HepG2 (cell line): ENCODE results near the gene CTDSP2. TPM values are rescaled to one million over a fixed set of nuclear protein-coding genes. Genes with fewer than 3 reads are reported as not detected.

Experiments
- AGO1 ChIP-seq: fragments of 200-400 bp; formaldehyde crosslinking; IDR thresholded peaks from 2 replicates; pipeline ENCODE4 v1.6.1; 2017; ENCODE audit warnings: mild to moderate bottlenecking, low read depth, low read length, moderate library complexity; ENCODE audit not compliant: poor library complexity, severe bottlenecking
- AGO2 ChIP-seq: fragments of 200-400 bp; formaldehyde crosslinking; optimal IDR thresholded peaks from 2 replicates; pipeline ENCODE3; 2017; ENCODE audit warnings: mild to moderate bottlenecking, low read depth, low read length, moderate library complexity
- BHLHE40 ChIP-seq: IDR thresholded peaks from 2 replicates; pipeline ENCODE4 v1.6.1; 2011; ENCODE audit warnings: low read length, improper control_type of control experiment
- FOXK1 ChIP-seq: sonication (generic); formaldehyde crosslinking; IDR thresholded peaks from 2 replicates; pipeline ENCODE4 v1.4.0; 2020; ENCODE audit warnings: low read depth, missing genetic modification reagents, borderline replicate concordance
- HOXA3 ChIP-seq: sonication (generic); formaldehyde crosslinking; IDR thresholded peaks from 2 replicates; pipeline ENCODE4 v1.5.0; 2020; ENCODE audit warnings: missing genetic modification reagents
- PAX8 ChIP-seq: sonication (generic); formaldehyde crosslinking; IDR thresholded peaks from 2 replicates; pipeline ENCODE4 v1.8.0; 2022; ENCODE audit warnings: mild to moderate bottlenecking, missing genetic modification reagents, borderline replicate concordance
- PCBP2 ChIP-seq: fragments of 200-400 bp; formaldehyde crosslinking; optimal IDR thresholded peaks from 2 replicates; pipeline ENCODE3; 2018; ENCODE audit warnings: low read length, low read depth; ENCODE audit not compliant: poor library complexity, severe bottlenecking
- RXRA ChIP-seq: sonication (generic); formaldehyde crosslinking; IDR thresholded peaks from 2 replicates; pipeline ENCODE4 v1.5.1; 2020; ENCODE audit warnings: missing genetic modification reagents
- SIN3A ChIP-seq: IDR thresholded peaks from 2 replicates; pipeline ENCODE4 v1.6.1; 2011; ENCODE audit warnings: low read depth, mild to moderate bottlenecking, control low read depth, low read length, borderline replicate concordance
- THYN1 ChIP-seq: sonication (generic); formaldehyde crosslinking; IDR thresholded peaks from 2 replicates; pipeline ENCODE4 v1.8.1; 2023; ENCODE audit warnings: low read depth, mild to moderate bottlenecking, moderate library complexity, missing genetic modification reagents, borderline replicate concordance
- WIZ ChIP-seq: sonication (generic); formaldehyde crosslinking; IDR thresholded peaks from 2 replicates; pipeline ENCODE4 v1.5.1; 2020; ENCODE audit warnings: mild to moderate bottlenecking, missing genetic modification reagents
- ZFP41 ChIP-seq: sonication (generic); formaldehyde crosslinking; IDR thresholded peaks from 2 replicates; pipeline ENCODE4 v1.4.0; 2020; ENCODE audit warnings: mild to moderate bottlenecking, missing genetic modification reagents, borderline replicate concordance
- ZFX ChIP-seq: sonication (generic); formaldehyde crosslinking; IDR thresholded peaks from 2 replicates; pipeline ENCODE4 v1.4.0; 2020; ENCODE audit warnings: mild to moderate bottlenecking, low read depth, missing genetic modification reagents, moderate library complexity
- ZKSCAN1 ChIP-seq: fragments of 150-350 bp; IDR thresholded peaks from 2 replicates; pipeline ENCODE4 v1.6.1; 2014; ENCODE audit warnings: low read length
- ZMYM3 ChIP-seq: sonication (generic); formaldehyde crosslinking; IDR thresholded peaks from 2 replicates; pipeline ENCODE4 v1.5.1; 2020; ENCODE audit warnings: mild to moderate bottlenecking, missing genetic modification reagents
- ZNF256 ChIP-seq: sonication (generic); formaldehyde crosslinking; conservative IDR thresholded peaks from 2 replicates; pipeline ENCODE4 v1.4.0; 2020; ENCODE audit warnings: missing genetic modification reagents
- ZNF709 ChIP-seq: sonication (generic); formaldehyde crosslinking; IDR thresholded peaks from 2 replicates; pipeline ENCODE4 v1.5.0; 2020; ENCODE audit warnings: mild to moderate bottlenecking, missing genetic modification reagents
- ZNF768 ChIP-seq: sonication (generic); formaldehyde crosslinking; IDR thresholded peaks from 2 replicates; pipeline ENCODE4 v1.4.0; 2020; ENCODE audit warnings: missing genetic modification reagents
- polyA plus RNA-seq, 8 experiments: library from polyadenylated mRNA; depleted of rRNA in 3 of 8; stranded (reverse) in 7 of 8; unstranded in 1 of 8; fragments of >200 nt; fragmentation: Illumina TruSeq in 4 of 8; extraction: Trizol in 4 of 8; gene quantifications; 2 replicates each; pipeline versions ENCODE4 v1.2.1 to v1.2.3, GENCODE V29; 2011 to 2016; ENCODE audit warnings: low read depth in 4 of 8, missing spikeins in 1 of 8, mixed read lengths in 1 of 8; ENCODE audit not compliant: insufficient read depth in 1 of 8
- total RNA-seq, 5 experiments: library from RNA; depleted of rRNA; stranded (reverse); fragments of >200 nt; fragmentation: Illumina TruSeq; extraction: Trizol; gene quantifications; 2 replicates each; pipeline ENCODE4 v1.2.3, GENCODE V29; 2016; ENCODE audit warnings: low read depth in 1 of 5
- TF ChIP-seq, protein P1 (sequence below): sonication (generic); formaldehyde crosslinking; IDR thresholded peaks from 2 replicates; pipeline ENCODE4 v1.4.0; 2020; ENCODE audit warnings: missing genetic modification reagents, borderline replicate concordance
- TF ChIP-seq, protein P2 (sequence below): sonication (generic); formaldehyde crosslinking; IDR thresholded peaks from 2 replicates; pipeline ENCODE4 v1.4.0; 2020; ENCODE audit warnings: missing genetic modification reagents
- TF ChIP-seq, protein P3 (sequence below): sonication (generic); formaldehyde crosslinking; IDR thresholded peaks from 2 replicates; pipeline ENCODE4 v1.4.0; 2020; ENCODE audit warnings: missing genetic modification reagents, borderline replicate concordance

The CTDSP2 gene
- total and polyA plus RNA-seq, 2 of the 13 experiments (the other 11 are each of a cell fraction or from before 2014, with no cell fraction given): 38.1 to 82.5 TPM

DNA sequence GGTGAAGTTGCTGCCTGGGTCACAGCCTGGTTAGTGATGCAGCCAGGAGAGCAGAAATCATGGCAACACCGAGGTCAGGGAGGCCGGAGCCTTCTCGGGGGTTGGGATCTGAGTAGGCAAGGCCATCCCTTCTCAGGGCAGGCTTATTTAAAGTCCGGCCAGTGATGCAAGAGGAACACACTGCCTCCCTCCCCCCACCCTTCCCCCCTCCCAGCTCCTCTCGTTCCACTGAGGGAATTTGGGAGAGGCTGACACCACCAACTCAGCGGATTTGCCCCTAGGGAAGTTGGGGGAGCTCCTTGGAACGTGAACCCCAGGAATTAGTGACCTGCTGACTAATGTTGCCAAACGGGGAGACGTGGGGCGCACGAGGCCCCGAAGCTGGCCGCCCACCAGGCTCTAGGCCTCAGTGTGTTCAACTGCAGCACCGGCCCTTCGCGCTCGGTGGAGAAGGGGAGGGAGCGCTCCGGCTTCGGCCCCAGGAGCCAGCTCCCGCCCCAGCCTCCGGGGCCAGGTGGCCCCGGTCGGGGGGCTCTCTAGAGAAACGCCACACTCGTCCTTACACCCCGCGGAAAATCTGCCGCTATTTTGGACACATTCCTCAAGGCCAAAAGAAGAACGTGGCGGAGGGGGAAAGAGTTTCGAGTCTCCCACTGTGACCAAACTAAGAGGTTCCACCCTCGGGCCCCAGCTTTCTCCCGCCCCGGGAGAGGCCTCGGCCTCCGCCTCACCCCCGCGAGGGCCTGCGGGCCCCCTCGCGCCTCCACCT, 1.6 kb downstream of the CTDSP2 start (continued):
- TF ChIP-seq, protein P1, sequence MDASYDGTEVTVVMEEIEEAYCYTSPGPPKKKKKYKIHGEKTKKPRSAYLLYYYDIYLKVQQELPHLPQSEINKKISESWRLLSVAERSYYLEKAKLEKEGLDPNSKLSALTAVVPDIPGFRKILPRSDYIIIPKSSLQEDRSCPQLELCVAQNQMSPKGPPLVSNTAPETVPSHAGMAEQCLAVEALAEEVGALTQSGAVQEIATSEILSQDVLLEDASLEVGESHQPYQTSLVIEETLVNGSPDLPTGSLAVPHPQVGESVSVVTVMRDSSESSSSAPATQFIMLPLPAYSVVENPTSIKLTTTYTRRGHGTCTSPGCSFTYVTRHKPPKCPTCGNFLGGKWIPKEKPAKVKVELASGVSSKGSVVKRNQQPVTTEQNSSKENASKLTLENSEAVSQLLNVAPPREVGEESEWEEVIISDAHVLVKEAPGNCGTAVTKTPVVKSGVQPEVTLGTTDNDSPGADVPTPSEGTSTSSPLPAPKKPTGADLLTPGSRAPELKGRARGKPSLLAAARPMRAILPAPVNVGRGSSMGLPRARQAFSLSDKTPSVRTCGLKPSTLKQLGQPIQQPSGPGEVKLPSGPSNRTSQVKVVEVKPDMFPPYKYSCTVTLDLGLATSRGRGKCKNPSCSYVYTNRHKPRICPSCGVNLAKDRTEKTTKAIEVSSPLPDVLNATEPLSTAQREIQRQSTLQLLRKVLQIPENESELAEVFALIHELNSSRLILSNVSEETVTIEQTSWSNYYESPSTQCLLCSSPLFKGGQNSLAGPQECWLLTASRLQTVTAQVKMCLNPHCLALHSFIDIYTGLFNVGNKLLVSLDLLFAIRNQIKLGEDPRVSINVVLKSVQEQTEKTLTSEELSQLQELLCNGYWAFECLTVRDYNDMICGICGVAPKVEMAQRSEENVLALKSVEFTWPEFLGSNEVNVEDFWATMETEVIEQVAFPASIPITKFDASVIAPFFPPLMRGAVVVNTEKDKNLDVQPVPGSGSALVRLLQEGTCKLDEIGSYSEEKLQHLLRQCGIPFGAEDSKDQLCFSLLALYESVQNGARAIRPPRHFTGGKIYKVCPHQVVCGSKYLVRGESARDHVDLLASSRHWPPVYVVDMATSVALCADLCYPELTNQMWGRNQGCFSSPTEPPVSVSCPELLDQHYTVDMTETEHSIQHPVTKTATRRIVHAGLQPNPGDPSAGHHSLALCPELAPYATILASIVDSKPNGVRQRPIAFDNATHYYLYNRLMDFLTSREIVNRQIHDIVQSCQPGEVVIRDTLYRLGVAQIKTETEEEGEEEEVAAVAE (CRISPR knock-in tag): no peak
- no peak for TF ChIP-seq WIZ (CRISPR knock-in tag)
- peak; percentile 22 for TF ChIP-seq AGO1
- no peak; the same call in 1 of the 2 replicates for TF ChIP-seq SIN3A
- TF ChIP-seq PAX8: no peak
- TF ChIP-seq BHLHE40: no peak
- peak; percentile 64; the same call in 1 of the 2 replicates for TF ChIP-seq ZNF256 (CRISPR knock-in tag)
- TF ChIP-seq, protein P2, sequence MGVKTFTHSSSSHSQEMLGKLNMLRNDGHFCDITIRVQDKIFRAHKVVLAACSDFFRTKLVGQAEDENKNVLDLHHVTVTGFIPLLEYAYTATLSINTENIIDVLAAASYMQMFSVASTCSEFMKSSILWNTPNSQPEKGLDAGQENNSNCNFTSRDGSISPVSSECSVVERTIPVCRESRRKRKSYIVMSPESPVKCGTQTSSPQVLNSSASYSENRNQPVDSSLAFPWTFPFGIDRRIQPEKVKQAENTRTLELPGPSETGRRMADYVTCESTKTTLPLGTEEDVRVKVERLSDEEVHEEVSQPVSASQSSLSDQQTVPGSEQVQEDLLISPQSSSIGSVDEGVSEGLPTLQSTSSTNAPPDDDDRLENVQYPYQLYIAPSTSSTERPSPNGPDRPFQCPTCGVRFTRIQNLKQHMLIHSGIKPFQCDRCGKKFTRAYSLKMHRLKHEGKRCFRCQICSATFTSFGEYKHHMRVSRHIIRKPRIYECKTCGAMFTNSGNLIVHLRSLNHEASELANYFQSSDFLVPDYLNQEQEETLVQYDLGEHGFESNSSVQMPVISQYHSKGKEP: no peak
- TF ChIP-seq ZNF768 (CRISPR knock-in tag): 0 out of 2 replicates have a peak, but pooled peaks have one; percentile 38
- TF ChIP-seq ZMYM3 (CRISPR knock-in tag): peak; percentile 33; the same call in 1 of the 2 replicates
- TF ChIP-seq, protein P3, sequence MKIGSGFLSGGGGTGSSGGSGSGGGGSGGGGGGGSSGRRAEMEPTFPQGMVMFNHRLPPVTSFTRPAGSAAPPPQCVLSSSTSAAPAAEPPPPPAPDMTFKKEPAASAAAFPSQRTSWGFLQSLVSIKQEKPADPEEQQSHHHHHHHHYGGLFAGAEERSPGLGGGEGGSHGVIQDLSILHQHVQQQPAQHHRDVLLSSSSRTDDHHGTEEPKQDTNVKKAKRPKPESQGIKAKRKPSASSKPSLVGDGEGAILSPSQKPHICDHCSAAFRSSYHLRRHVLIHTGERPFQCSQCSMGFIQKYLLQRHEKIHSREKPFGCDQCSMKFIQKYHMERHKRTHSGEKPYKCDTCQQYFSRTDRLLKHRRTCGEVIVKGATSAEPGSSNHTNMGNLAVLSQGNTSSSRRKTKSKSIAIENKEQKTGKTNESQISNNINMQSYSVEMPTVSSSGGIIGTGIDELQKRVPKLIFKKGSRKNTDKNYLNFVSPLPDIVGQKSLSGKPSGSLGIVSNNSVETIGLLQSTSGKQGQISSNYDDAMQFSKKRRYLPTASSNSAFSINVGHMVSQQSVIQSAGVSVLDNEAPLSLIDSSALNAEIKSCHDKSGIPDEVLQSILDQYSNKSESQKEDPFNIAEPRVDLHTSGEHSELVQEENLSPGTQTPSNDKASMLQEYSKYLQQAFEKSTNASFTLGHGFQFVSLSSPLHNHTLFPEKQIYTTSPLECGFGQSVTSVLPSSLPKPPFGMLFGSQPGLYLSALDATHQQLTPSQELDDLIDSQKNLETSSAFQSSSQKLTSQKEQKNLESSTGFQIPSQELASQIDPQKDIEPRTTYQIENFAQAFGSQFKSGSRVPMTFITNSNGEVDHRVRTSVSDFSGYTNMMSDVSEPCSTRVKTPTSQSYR: peak; percentile 57; the same call in 1 of the 2 replicates
- peak; percentile 62 for TF ChIP-seq AGO2
- TF ChIP-seq THYN1: no peak
- TF ChIP-seq PCBP2: no peak
- TF ChIP-seq ZKSCAN1: no peak
- no peak; the same call in 1 of the 2 replicates for TF ChIP-seq ZFX (CRISPR knock-in tag)
- no peak for TF ChIP-seq ZFP41 (CRISPR knock-in tag)
- 0 out of 2 replicates have a peak, but pooled peaks have one; percentile 32 for TF ChIP-seq RXRA (CRISPR knock-in tag)
- TF ChIP-seq ZNF709: peak; percentile 10; the same call in 1 of the 2 replicates
- TF ChIP-seq HOXA3: 0 out of 2 replicates have a peak, but pooled peaks have one; percentile 25
- TF ChIP-seq FOXK1 (CRISPR knock-in tag): no peak
